LNCAP (cell line): Measurements from ENCODE around the gene SKOR2.

Source experiments
- TF ChIP-seq, protein P1 (sequence below): fragments of 450-650 bp; IDR thresholded peaks from 2 replicates; pipeline ENCODE4 v1.5.1; 2017; ENCODE audit warnings: mild to moderate bottlenecking

Gene SKOR2

DNA sequence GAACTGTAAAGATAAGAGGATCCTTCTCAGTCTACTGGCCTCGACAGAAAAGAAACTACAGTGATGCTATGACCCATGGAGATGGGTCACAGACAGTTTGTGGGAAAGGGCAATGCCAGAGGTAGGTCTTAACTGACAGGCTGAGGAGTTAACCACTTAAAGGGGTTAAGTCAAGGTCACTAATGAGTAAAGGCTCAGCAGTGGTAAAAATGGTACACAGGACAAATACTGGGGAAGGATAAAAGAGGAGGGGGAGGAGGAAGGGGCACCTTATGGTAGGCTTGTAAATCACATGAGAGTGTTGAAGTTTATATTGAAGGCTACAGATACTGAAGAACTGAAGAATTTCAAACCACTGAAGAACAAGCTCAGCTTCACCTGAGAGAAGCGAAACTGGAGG lies 85.2 kb downstream of the SKOR2 start:
- TF ChIP-seq, protein P1, sequence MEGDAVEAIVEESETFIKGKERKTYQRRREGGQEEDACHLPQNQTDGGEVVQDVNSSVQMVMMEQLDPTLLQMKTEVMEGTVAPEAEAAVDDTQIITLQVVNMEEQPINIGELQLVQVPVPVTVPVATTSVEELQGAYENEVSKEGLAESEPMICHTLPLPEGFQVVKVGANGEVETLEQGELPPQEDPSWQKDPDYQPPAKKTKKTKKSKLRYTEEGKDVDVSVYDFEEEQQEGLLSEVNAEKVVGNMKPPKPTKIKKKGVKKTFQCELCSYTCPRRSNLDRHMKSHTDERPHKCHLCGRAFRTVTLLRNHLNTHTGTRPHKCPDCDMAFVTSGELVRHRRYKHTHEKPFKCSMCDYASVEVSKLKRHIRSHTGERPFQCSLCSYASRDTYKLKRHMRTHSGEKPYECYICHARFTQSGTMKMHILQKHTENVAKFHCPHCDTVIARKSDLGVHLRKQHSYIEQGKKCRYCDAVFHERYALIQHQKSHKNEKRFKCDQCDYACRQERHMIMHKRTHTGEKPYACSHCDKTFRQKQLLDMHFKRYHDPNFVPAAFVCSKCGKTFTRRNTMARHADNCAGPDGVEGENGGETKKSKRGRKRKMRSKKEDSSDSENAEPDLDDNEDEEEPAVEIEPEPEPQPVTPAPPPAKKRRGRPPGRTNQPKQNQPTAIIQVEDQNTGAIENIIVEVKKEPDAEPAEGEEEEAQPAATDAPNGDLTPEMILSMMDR = no peak

DNA sequence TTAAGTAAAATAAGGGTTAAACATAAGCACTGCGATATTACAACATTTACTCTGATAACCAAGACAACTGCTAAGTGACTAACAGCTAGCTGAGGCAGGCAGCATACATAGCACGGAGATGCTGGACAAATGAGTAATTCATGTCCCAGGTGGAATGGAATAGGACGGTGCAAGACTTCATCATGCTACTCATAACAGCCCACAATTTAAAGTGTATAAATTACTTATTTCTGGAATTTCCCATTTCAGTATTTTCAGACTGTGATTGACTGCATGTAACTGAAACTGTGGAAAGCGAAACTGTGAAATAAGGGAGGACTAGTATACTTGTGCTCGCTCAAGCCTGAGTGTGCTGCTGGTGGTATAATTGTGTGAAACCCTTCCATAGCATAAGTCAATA lies 88.2 kb downstream of the SKOR2 start:
- TF ChIP-seq, protein P1 = no peak

DNA sequence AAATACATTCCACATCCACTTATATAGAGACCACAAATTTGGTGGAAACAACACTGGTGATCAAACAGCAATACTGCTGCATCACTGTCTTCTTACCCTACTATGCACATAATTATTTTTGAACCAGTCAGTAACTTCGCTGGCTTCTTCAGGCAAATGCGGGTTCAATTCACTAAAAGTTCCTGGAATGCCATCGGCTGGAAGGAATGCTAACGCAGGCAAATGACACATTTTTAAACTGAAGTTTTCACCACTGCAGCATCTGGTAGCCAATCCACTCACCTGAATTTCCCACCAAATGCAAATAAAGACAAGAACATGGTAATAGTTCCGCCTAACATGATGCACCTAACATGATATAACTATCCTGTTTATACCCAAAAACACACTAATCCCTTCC lies 91.2 kb downstream of the SKOR2 start:
- TF ChIP-seq, protein P1 = no peak
